SIG-M5 treated with dmso at 0.1 percent for 504 hours (cell line): ENCODE data around the gene ITPKC.

Experiments used
- DNase-seq: peaks from one replicate; lab custom pipeline; 2025; ENCODE audit not compliant: unreplicated experiment; lab: John Stamatoyannopoulos, UW

Gene ITPKC

DNA sequence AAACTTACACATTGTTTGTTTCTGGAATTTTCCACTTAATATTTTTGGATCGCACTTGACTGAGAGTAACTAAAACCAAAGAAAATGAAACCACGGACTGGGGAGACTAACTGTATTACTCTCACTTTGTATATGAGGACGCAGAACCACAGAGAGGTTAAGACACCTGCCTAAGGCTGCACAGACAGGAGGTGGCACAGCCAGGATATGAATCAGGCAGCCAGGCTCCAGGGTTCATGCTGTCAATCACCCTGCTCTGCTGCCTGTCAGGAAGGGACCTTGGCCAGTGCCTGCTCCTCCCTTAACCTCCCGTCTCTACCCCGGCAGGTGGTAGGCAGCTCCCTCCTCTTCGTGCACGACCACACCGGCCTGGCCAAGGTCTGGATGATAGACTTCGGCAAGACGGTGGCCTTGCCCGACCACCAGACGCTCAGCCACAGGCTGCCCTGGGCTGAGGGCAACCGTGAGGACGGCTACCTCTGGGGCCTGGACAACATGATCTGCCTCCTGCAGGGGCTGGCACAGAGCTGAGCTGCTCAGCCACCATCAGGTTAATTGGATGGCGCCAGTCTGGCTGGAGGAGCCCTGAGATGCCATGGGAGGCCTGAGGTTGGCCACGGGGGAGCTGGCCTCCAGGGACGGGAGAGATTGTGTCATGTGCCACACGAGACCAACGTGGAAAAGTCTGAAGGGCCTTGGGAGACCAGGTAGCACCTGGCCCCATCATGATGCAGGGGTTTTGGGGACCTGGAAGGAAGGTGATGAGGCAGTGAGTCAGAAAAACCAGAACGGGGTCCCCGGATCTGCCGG, 22.3 kb downstream of the ITPKC start:
- DNase-seq, result no peak

DNA sequence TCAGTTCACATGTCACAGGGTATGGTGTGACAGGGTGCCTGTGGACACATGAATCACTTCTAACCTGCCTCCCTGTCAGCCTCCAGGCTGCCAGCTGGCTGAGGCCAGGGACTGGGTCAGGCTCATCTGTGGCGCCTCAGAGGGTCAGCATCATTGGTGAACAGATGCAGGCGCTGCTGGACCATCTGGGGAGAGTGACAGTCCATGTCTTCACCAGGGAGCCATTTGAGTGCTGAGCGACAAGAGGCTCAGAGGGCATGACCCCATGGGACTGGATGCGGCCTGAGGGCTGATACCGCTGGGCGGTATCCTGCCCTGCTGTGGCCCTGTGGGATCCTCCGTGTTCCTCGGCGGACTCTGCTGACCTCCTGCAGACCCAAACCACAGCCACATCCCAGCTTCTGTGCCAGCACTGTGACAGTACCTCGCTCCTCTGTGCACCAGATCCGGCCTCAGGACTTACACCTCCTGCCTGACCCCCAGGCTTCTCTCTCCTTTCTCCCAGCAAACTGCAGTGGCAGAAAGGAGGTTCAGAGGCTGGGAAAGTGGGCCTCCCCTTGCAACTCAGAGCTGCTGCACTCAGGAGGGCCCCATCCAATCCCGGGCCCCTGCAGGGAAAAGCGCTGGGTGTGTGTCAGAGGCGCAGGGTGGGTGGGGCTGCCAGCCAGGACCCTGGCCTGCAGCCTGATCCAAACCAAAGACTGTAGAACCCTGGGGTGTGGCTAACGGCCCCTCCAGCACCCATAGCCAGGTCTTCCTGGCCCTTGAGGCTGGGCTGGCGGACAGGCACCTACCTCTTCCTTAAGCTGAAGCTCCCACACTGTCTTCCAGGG, 23.2 kb downstream of the ITPKC start:
- no peak for DNase-seq

DNA sequence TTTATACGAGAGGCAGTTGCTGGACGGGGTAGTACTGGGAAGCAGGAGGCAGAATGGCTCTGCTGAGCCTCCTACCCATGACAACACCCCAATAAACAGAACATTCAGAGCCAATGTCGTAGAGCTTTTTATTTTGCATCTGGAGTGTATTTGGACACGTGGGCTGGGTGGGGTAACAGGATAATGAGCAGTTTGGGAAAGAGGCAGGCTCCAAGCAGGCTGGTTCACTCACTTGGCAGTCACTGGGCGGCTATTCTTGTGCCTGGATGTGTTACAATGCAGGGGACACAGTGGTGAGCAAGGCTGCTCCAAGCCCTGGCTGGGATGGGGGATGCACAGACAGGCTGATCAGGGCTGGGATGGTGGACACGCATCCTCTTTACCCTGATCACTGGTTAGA, 23.8 kb downstream of the ITPKC start:
- no peak for DNase-seq

DNA sequence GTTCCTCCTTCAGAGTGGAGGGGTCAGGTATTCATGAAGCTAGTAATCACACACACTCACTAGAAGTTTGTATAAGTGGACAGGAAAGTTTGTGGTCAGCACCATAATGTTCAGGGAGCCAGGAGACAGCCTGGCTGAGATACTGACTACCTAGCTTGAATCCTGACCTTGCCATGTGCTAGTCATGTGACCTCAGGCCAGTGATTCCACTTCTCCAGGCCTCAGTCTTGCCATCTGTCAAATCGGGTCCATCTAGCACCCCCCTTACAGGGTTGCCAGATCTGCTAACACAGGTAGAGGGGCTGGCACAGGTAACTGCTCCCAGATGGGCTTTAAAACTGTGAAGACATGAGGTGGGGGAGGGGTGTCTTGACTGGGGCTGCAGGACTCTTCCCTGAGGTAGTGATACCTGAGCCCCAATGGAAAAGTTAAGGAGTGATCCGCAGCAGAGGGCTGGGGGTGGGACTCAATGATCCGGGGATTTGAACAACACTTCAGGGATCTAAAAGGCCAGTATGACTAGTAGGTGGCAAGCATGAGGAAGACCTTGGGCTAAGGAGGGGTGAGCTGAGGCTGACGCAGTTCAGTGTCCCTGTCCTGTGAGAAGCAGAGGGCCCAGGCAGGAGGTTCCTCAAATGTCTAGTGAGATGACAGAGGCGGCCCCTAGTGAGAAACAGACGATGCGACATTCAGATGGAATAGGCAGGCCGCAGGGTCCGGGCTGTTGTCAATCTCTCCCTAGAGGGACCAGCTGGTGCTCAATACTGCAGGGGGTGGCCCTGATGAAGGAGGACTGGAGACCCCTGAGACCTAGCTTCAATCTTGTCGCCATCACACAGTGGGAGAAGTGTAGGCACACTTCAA, 24.8 kb downstream of the ITPKC start:
- no peak for DNase-seq

DNA sequence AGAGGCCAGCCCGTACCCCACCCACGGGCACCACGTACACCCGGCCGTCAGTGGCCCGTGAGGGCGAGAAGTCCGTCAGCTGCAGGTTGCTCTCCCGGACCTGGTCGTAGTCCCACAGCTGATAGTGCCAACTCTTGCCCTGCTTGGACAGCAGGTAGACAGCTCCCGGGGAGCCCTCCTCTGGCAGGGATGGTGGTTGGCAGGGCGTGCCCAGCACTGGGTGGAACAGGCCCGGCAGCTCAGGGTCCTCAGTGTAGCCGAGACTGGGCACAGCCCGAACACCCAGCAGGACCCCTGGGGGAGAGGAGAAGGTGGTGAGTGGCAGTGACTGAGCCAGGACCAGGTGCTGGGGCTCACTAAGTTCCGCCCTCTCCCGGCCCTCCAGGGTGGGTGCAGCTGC, 25.6 kb downstream of the ITPKC start:
- no peak for DNase-seq

DNA sequence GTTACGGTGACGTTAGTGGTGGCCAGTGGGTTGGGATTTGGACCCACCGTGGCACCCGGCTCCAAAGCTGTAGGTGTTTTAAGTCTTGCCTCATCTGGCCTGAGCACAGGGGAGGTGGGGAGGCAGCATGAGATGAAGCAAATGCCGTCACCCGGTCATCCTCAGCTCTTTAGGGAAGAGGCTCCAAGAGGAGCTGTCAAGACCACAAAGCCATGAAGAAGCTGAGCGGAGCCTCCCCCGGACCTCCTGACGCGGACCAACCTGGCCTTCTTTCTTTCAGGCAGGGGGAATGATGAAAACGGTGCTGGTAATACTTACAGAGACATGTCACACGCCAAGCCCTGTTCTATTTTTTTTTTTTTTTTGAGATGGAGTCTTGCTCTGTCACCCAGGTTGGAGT, 26.0 kb downstream of the ITPKC start:
- DNase-seq, result no peak

DNA sequence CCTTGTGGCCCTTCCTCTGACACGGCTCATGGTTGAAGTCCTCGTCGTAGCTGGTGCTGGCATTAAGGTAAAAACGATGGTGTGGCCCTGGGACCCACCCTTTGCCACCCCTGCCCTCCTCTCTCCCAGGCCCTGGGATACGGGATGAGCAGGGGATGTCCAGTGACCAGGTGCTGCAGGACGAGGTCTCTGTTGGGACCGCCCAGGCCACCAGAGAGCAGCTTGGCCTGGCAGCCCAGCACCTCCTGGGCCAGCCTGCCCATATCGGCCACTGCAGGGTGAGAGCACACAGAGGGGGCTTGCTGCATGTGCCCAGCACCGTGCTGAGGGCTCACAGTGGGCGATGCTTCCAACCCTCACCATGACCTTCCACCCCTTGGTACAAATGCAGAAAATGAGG, 27.0 kb downstream of the ITPKC start:
- no peak for DNase-seq

DNA sequence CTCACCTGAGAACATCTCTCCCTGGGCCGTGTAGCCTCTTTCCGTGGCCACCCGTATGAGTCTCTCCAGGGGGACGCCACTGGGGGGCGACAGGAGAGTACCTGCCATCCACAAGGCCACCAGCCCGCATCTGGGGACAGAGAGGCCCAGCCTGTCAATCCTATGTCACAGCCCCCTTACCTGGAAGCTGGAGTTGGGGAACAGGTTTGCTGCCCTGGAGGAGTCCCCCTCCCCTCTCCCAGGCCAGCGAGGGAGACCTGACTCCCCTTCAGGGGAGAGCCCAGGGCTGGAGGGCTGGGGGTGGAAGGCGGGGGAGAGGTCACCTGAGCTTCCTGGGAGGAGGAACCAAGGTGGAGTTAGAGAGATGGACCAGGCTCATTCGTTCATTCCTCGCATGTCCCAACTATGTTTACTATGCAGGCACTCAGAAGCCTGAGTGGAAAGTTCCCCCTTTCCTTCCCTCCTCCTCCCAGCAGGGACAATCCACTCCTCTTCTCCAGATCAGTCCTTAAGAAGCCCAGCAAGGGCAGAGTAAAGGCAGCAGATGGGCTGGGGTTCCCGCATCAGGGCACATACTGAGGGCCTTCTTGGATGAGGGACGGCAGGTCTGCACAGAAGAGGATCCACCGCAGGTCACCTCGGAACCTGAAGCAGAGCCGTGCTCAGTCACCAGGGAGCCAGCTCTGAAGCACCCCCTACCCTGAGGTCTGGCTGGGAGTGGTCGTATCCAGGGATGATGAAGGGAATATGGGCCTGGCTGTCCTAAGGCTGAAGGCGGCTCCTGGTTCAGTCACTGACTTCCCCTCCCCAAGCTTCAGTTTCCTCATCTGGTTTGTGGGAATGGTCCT, 27.9 kb downstream of the ITPKC start:
- DNase-seq, result no peak

DNA sequence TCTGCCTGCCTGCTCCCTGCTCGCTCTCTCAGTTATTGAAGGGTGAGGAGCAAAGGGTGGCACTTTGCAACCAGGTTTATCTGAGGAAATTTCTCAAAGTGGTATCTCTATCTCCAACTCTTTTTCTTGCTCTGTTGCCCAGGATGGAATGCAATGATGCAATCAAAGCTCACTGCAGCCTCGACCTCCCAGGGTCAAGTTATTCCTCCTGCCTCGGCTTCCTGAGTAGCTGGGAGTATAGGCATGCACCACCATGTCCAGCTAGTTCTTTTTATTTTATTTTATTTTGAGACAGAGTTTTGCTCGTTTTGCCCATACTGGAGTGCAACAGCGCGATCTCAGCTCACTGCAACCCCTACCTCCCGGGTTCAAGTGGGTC, 28.5 kb downstream of the ITPKC start:
- no peak for DNase-seq

DNA sequence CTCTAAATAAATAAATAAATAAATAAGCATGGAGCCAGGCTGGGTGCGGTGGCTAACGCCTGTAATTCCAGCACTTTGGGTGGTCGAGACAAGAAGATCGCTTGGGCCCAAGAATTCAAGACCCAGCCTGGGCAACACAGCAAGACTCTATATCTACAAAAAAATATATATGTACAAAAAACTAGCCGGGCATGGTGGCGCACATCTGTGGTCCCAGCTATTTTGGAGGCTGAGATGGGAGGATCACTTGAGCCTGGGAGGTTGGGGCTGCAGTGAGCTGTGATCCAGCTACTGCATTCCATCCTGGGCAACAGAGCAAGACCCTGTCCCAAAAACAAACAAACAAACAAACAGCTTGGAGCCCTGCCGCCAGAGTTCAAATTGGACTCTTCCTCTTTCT, 30.6 kb downstream of the ITPKC start:
- no peak for DNase-seq

DNA sequence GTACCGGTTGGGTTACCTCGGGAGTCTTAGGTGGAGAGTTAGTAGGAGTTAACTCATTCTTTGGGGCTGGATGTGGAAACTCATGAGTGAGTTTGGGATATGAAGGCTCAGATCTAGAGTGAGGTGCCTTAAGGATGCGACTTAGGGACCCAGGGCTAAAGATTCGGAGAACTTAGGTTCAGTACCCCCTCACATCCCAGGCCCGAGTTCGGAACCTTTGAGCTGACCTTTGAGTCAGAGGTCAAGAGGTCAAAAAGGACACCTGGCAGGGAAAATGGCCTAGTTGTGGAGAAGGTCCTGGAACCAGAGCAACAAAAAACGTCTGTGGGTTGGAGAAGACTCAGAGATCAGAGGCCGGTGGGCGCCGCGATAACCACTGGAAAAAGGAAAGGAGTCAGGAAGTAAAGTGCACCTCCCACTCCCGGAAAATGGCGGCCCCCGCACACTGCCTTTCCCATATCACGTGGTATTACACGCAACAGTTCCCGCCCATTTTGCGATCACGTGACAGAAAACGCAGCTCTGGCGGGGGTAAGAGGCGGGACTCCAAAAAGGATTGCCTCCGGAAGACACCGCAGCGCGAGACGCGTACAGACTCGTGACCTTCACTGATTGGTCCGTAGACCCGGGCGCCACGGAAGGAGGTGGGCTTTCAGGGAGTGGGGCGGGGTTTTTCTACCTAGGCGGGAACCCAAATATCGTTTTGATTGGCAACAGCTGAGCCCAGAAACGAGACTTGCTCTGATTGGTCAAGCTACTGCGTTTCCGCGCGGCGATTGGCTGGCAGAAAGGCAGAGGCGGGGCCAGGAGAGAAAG, 33.4 kb downstream of the ITPKC start, which contains the start of gene ACTMAP:
Gene ACTMAP (minus strand): TSS at position 420 of the 816 bp plus-strand sequence. CDS start 674 bp downstream, outside the sequence.
- DNase-seq, result peak; percentile 99

DNA sequence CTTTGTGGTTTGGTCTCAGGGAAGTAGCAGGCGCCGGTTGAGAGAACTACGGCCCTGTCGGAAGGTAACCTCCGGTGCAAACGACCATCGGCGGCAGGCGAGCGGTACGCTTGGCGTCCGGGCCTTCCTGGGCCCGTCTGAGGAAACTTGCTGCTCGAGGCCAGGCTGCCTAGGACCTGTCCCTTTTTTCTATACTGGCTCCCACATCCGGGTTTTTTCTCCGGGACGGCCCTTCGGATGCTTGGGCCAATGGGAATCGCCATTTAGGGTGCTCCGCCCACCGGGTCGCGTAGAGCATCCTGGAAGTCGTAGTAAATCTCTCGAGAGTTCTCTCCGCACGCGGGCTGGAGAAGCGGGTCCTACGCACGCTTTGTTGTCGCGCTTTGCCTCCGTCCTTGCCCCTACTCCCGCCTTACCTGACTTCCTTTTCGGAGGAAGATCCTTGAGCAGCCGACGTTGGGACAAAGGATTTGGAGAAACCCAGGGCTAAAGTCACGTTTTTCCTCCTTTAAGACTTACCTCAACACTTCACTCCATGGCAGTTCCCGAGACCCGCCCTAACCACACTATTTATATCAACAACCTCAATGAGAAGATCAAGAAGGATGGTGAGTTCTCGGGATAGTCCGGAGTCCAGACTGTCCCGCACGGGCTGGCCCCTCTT, 34.1 kb downstream of the ITPKC start, which contains the start of gene SNRPA:
Gene SNRPA (plus strand): TSS at position 330 of the 664 bp plus-strand sequence. CDS start 206 bp downstream, at position 536.
- peak; percentile 95 for DNase-seq

DNA sequence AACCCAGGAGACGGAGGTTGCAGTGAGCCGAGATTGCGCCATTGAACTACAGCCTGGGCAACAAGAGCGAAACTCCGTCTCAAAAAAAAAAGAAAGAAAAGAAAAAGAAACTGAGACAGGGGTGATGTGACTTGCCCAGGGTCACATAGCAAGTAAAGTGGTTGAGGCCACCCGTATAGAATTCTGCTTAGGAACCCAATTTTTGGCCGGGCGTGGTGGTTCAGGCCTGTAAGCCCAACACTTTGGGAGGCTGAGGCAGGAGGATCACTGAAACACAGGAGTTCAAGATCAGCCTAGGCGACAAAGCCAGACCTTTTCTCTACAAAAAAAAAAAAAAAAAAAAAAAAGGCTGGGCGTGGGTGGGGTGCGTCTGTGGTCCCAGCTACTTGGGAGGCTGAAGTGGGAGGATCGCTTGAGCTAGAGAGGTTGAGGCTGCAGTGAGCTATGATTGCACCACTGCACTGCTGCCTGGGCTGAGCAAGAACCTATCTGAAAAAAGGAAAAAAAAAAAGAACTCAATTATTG, 35.4 kb downstream of the ITPKC start:
- no peak for DNase-seq

DNA sequence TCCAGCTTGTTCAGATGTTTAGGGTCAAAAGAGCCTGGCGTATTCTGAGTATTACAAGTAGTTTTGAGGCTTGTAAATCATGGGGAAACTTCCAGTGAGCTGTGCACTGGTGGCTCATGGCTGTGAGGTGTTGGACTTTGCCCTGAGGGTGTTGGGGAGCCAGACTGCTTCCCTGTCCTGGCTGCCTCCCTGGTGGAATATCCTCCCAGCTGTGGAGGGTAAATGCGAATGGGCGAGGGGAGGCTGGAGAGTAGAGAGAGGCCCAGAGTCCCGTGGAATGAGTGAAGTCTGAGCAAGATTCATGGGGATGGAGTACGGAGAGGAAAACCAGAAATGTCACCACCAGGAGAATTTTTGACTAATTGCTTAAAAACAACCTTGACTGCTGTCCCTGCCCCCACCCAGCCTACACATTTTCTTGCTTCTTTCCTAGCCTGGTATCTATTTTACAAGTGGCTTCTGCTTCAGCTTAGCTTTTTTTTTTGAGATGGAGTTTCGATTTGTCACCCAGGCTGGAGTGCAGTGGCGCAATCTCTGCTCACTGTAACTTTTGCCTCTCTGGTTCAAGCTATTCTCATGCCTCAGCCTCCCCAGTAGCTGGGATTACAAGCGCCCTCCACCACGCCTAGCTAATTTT, 37.8 kb downstream of the ITPKC start:
- DNase-seq, result peak; percentile 93

DNA sequence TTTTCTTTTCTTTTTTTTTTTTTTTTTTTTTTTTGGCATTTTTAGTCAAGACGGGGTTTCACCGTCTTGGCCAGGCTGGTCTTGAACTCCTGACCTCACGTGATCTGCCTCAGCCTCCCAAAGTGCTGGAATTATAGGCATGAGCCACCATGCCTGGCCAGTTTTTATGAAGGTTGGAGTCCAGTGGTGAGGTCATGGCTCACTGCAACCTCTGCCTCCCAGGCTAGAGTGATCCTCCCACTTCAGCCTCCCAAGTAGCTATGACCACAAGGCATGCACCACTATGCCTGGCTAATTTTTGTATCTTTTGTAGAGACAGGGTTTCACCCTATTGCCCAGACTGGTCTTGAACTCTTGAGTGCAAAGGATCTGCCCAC, 38.3 kb downstream of the ITPKC start:
- DNase-seq, result no peak

DNA sequence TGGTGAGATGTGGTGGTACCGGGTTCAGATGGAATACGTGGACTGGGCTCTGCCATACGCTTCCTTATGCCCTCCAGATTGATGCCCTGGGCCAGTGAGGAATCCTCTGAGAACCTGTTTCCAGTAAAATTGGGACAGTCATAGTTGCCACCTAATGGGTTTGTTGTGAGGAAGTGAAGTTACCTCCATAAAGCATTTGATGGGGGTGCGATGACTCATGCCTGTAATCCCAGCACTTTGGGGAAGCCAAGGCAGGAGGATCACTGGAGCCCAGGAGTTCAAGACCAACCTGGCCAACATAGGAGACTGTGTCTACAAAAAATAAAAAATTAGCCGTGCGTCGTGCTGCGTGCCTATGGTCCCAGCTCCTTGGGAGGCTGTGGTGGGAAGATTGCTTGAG, 38.9 kb downstream of the ITPKC start:
- no peak for DNase-seq

DNA sequence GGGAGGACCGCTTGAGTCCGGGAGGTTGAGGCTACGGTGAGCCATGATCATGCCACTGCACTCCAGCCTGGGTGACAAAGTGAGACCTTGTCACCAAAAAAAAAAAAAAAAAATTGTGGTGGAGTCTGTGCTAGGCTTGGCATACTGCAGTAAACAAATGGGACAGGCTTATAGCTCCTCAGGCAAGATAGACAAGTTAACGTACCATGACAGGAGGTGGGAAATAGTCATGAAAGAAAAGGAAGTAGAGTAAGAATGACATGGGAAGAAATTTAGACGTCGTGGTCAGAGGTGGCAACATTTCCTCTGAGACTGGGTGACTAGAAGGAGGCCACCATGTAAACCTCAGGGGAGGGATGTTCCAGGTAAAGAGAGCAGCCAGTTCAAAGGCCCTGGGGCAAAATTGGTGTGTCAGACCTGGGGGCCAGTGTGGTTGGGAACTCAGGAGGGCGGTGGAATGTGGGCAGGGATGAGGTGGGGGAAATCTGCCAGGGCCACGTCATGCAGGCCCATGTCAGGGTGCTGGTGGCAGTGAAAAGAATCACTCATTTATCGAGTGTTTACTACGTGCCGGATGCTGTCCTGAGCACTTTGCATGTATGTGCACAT, 39.7 kb downstream of the ITPKC start:
- no peak for DNase-seq

DNA sequence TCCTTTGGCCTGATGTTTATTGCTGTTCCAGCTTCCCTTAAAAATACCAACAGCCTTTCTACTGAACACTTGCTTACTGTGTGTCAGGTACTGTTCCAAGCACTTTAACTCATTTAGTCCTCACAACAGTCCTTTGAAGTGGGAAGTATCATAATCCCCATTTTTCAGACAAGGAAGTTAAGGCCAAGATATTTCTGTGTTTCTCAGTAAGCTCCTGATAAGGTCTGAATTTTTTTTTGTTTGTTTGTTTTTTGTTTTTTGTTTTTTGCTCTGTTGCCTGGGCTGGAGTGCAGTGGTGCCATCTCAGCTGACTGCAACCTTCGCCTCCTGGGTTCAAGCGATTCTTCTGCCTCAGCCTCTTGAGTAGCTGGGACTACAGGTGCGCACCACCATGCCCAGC, 41.6 kb downstream of the ITPKC start:
- DNase-seq, result no peak
